ENCODE measurements around the gene RFFL.
"Not testable (repeated sequence)": the region's sequence is repeated elsewhere in the genome, so short reads cannot be mapped to it uniquely, and the experiment has no call there.

RFFL gene

DNA sequence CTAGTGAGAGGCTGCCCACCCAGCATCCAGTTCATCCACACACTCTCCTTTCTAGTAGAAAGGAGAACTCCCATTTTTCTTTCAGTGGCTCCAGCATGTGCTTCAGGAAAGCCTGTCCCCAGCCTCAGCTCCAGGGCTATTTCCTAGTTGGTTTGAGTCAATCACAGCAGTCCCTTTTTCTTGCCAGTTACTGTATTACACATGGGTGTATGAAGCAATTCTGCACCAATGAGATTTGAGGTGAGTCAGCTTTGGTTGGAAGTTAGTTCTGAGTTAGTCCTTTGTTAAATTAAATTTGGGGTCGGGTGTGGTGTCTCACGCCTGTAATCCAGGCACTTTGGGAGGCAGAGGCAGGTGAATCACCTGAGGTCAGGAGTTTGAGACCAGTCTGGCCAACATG, 31.4 kb upstream of the RFFL start:
- no peaks in the 10 kb centered on the region for H3K36me3 ChIP-seq (ENCODE audit: insufficient read depth)
- H2AFZ ChIP-seq (ENCODE audit: low read depth) = no peak overlapping the region
- no peak overlapping the region for H3K4me2 ChIP-seq
- H3K9ac ChIP-seq = no peak overlapping the region
- TF ChIP-seq, protein P1, sequence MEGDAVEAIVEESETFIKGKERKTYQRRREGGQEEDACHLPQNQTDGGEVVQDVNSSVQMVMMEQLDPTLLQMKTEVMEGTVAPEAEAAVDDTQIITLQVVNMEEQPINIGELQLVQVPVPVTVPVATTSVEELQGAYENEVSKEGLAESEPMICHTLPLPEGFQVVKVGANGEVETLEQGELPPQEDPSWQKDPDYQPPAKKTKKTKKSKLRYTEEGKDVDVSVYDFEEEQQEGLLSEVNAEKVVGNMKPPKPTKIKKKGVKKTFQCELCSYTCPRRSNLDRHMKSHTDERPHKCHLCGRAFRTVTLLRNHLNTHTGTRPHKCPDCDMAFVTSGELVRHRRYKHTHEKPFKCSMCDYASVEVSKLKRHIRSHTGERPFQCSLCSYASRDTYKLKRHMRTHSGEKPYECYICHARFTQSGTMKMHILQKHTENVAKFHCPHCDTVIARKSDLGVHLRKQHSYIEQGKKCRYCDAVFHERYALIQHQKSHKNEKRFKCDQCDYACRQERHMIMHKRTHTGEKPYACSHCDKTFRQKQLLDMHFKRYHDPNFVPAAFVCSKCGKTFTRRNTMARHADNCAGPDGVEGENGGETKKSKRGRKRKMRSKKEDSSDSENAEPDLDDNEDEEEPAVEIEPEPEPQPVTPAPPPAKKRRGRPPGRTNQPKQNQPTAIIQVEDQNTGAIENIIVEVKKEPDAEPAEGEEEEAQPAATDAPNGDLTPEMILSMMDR (conservative IDR thresholded peaks at IDR 0.05; ENCODE audit: low read depth, low read length) = no peak
- no peak overlapping the region for H3K27ac ChIP-seq
- H3K4me1 ChIP-seq (ENCODE audit: low read depth, poor library complexity, severe bottlenecking) = peaks cover 2% of the 10 kb centered on the region
- H3K4me3 ChIP-seq (IDR thresholded peaks at IDR 0.05; ENCODE audit: insufficient read depth, low read depth, low read length) = no peak overlapping the region
- no peaks in the 10 kb centered on the region for H4K20me1 ChIP-seq (ENCODE audit: insufficient read depth)
- H3K27me3 ChIP-seq (ENCODE audit: insufficient read depth, low read depth) = no peaks in the 10 kb centered on the region
- no peaks in the 10 kb centered on the region for H3K79me2 ChIP-seq (ENCODE audit: insufficient read depth, low read depth)

- not testable (repeated sequence) for H3K4me3 ChIP-seq (IDR thresholded peaks at IDR 0.05; ENCODE audit: insufficient read depth, low read depth, low read length); H2AFZ ChIP-seq (ENCODE audit: low read depth); H3K36me3 ChIP-seq (ENCODE audit: insufficient read depth); H4K20me1 ChIP-seq (ENCODE audit: insufficient read depth); H3K9ac ChIP-seq; H3K27me3 ChIP-seq (ENCODE audit: insufficient read depth, low read depth); H3K4me2 ChIP-seq; H3K27ac ChIP-seq
- peaks cover 29% of the 10 kb centered on the region for H3K4me1 ChIP-seq (ENCODE audit: low read depth, poor library complexity, severe bottlenecking)
- H3K79me2 ChIP-seq (ENCODE audit: insufficient read depth, low read depth) = peaks cover 22% of the 10 kb centered on the region; the same call in 1 of the 2 replicates
Measured at GRCh38 chr17:35090707-35091106, 27.2 kb upstream of the RFFL start.

DNA sequence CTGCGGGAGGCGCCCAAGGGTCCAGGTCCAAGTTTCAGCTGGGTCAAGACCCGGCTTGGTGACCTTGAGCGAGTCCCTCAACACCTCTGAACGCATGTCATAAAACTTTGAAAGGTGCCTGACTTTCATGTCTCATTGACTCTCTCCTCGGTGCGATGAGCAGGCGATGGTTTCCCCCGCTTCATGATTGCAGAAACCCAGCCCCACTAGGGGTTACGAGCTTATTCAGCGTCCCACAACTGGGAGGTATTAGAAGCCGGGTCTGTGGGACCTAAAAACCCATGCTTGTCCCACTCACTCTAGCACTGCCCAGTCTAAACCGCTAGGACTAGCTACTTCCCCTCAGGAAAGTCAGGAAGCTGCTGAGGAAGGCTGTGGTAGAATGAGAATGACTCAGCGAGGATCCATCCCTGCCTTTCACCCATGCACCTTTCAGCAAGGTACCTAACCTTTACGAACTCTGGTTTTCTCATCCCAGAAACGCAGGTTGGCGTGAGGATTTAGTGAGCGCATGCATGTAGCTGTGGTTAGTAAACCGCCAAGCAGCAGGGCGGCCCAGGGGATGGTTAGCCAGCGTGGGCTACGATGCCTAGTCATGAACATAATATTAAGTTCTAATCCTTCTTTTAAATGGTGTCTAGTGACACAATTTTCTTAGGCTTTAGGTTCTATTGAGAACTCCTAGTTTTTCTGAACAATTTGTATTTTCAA, 26.2 kb upstream of the RFFL start:
- H3K79me2 ChIP-seq (ENCODE audit: insufficient read depth, low read depth) = peaks cover 29% of the 10 kb centered on the region; the same call in 1 of the 2 replicates
- peak overlapping the region; percentile 47; the same call in 1 of the 2 replicates for H3K27ac ChIP-seq
- peaks cover 37% of the 10 kb centered on the region for H3K4me1 ChIP-seq (ENCODE audit: low read depth, poor library complexity, severe bottlenecking)
- H3K27me3 ChIP-seq (ENCODE audit: insufficient read depth, low read depth) = no peaks in the 10 kb centered on the region
- H3K36me3 ChIP-seq (ENCODE audit: insufficient read depth) = no peaks in the 10 kb centered on the region
- no peak overlapping the region for H3K4me3 ChIP-seq (IDR thresholded peaks at IDR 0.05; ENCODE audit: insufficient read depth, low read depth, low read length)
- no peaks in the 10 kb centered on the region for H4K20me1 ChIP-seq (ENCODE audit: insufficient read depth)
- H3K4me2 ChIP-seq = peak overlapping the region; percentile 64
- peak overlapping the region; percentile 69 for H2AFZ ChIP-seq (ENCODE audit: low read depth)
- H3K9ac ChIP-seq = peak overlapping the region; percentile 49; the same call in 1 of the 2 replicates
- TF ChIP-seq, protein P1 (conservative IDR thresholded peaks at IDR 0.05; ENCODE audit: low read depth, low read length) = 0 out of 2 replicates have a peak, but pooled peaks have one; percentile 30

DNA sequence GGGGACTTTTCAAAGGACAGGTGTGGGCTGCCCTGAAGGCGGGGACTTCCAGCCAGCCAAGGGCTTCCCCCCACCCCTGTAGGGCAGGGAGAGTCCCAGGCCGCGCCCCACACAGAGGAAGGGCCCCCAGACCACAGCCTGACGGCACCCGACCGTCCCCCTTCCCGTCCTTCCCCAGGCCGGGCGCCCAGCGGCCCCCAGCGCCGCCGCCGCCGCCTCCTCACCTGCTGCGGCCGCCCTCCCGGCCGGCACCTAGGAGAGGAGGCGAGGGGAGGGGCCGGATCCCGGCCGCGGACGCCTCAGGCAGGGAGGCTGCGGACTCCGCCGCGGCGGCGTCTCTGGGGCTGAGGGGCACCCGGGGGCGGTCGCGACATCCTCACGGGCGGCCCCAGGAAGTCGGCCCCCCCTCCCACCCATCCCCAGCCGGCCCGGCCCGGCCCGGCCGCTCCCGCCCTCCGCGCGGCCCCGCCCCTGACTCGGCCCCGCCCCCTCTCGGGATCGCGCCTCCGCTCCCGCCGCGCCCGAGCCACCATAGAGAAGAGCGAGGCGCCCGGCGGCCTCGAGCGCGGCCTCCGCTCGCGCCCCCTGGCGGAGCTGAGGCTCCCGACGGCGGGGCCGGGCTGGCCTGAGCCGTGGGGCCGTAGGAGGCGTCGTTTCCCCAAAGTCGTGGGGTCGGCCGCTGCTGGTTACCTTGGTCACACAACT, 25.5 kb upstream of the RFFL start:
- TF ChIP-seq, protein P1 (conservative IDR thresholded peaks at IDR 0.05; ENCODE audit: low read depth, low read length) = peak; percentile 49
- H4K20me1 ChIP-seq (ENCODE audit: insufficient read depth) = no peaks in the 10 kb centered on the region
- no peak overlapping the region for H3K4me3 ChIP-seq (IDR thresholded peaks at IDR 0.05; ENCODE audit: insufficient read depth, low read depth, low read length)
- peak overlapping the region; percentile 65 for H3K27ac ChIP-seq
- H2AFZ ChIP-seq (ENCODE audit: low read depth) = peak overlapping the region; percentile 69
- H3K9ac ChIP-seq = peak overlapping the region; percentile 62
- no peaks in the 10 kb centered on the region for H3K27me3 ChIP-seq (ENCODE audit: insufficient read depth, low read depth)
- peak overlapping the region; percentile 64 for H3K4me2 ChIP-seq
- no peaks in the 10 kb centered on the region for H3K36me3 ChIP-seq (ENCODE audit: insufficient read depth)
- peaks cover 34% of the 10 kb centered on the region; the same call in 1 of the 2 replicates for H3K79me2 ChIP-seq (ENCODE audit: insufficient read depth, low read depth)
- H3K4me1 ChIP-seq (ENCODE audit: low read depth, poor library complexity, severe bottlenecking) = peaks cover 41% of the 10 kb centered on the region
